Measurements from ENCODE around the gene FAM234B. TPM values are rescaled to one million over a fixed set of nuclear protein-coding genes. Genes with fewer than 3 reads are reported as not detected.

Gene FAM234B
- total RNA-seq, 1 experiment from 2014 or later: 20.8 TPM

DNA sequence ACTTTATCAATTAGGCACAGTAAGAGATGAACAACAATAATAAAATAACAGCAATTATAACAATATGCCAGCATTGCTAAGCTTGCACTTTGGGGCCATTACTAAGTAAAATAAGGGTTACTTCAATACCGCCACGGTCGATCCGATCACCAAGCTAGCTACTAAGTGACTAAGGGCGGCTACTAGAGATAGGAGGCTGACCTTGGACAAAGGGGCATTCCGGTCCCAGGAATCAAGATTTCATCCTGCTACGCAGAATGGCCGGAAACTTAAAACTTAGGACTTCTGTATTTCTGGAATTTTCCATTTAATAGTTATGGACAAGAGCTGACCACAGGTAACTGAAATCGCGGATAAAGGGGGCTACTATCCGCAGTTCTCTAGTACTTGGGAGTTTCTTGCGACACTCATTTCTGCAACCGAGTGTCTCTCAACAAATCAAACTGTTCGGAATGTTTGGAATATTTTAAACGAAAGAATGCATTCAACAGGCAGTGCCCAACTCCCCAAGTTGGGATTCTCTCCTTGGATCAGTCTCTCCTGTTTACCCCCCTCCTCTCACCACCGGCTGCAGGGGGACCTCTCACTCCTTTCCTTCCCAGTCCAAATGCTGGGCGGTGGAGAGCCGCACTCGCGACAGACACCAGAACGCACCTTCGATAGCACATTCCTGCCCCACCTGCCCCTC lies 44.8 kb upstream of the FAM234B start:
- Histone ChIP-seq H3K9me3 (ENCODE audit: control insufficient read depth, low read depth, low read length) (no peaks in the 10 kb centered on the region), H3K79me2 (ENCODE audit: insufficient read depth, low read length) (no peaks in the 10 kb centered on the region), H3K23me2 (ENCODE audit: insufficient read length, low read depth, low read length, poor library complexity, severe bottlenecking) (peaks cover 18% of the 10 kb centered on the region)

More for the DNA sequence above, 44.8 kb upstream of the FAM234B start:
- Histone ChIP-seq H3K27ac (ENCODE audit: insufficient read length, low read depth, low read length) (no peak overlapping the region), H2AFZ (ENCODE audit: low read length) (no peak overlapping the region), H3K23ac (ENCODE audit: insufficient read length, low read depth, low read length) (no peak overlapping the region), H4K91ac (ENCODE audit: insufficient read length, low read depth, low read length) (no peak overlapping the region), H4K20me1 (ENCODE audit: control insufficient read depth, insufficient read depth, insufficient read length) (no peaks in the 10 kb centered on the region), H2AK5ac (ENCODE audit: insufficient read length, low read length) (no peak overlapping the region), H3K4me1 (ENCODE audit: insufficient read depth, low read length) (peaks cover 2% of the 10 kb centered on the region; the same call in 1 of the 2 replicates), H2BK12ac (ENCODE audit: insufficient read length, low read depth, low read length) (no peak overlapping the region), H3T11ph (ENCODE audit: low read length) (no peak overlapping the region), H4K8ac (replicated peaks; ENCODE audit: insufficient read length, low read depth, low read length) (no peak overlapping the region), H3K4me2 (ENCODE audit: insufficient read depth, insufficient read length, low read length) (peak overlapping the region; percentile 83), H3K9ac (ENCODE audit: extremely low read depth, insufficient read length, low read length) (peak overlapping the region; percentile 73), H3K4ac (ENCODE audit: low read depth, low read length) (no peak overlapping the region), H3K18ac (ENCODE audit: insufficient read length, low read depth, low read length) (peak overlapping the region; percentile 12), H2BK120ac (ENCODE audit: low read depth, low read length, poor library complexity, severe bottlenecking) (no peak overlapping the region), H3K79me1 (ENCODE audit: insufficient read depth, low read depth, low read length, poor library complexity, severe bottlenecking) (no peaks in the 10 kb centered on the region), H2BK5ac (ENCODE audit: insufficient read length, low read length) (no peak overlapping the region), H3K14ac (ENCODE audit: insufficient read depth, low read length) (peak overlapping the region; percentile 74), H3K56ac (ENCODE audit: insufficient read length, low read depth, low read length) (no peak overlapping the region), H2BK20ac (ENCODE audit: low read depth, low read length, poor library complexity, severe bottlenecking) (no peak overlapping the region), H3K27me3 (ENCODE audit: insufficient read depth, low read length) (no peaks in the 10 kb centered on the region; the same call in 1 of the 2 replicates), H2BK15ac (ENCODE audit: low read depth, low read length) (no peak overlapping the region), H4K5ac (ENCODE audit: insufficient read length, low read depth, low read length) (no peak overlapping the region)
- TF ChIP-seq, protein P1, sequence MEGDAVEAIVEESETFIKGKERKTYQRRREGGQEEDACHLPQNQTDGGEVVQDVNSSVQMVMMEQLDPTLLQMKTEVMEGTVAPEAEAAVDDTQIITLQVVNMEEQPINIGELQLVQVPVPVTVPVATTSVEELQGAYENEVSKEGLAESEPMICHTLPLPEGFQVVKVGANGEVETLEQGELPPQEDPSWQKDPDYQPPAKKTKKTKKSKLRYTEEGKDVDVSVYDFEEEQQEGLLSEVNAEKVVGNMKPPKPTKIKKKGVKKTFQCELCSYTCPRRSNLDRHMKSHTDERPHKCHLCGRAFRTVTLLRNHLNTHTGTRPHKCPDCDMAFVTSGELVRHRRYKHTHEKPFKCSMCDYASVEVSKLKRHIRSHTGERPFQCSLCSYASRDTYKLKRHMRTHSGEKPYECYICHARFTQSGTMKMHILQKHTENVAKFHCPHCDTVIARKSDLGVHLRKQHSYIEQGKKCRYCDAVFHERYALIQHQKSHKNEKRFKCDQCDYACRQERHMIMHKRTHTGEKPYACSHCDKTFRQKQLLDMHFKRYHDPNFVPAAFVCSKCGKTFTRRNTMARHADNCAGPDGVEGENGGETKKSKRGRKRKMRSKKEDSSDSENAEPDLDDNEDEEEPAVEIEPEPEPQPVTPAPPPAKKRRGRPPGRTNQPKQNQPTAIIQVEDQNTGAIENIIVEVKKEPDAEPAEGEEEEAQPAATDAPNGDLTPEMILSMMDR (conservative IDR thresholded peaks at IDR 0.05): no peak; the same call in 2 of the 3 replicates
- H3K4me1 Mint-ChIP-seq: peaks cover 27 to 40% of the 10 kb centered on the region in 2 experiments
- H3K27ac Mint-ChIP-seq: peak overlapping the region in 1 of 3 experiments; percentile 71; a peak in 1 of 7 replicates
- H3K36me3 Mint-ChIP-seq (ENCODE audit: insufficient read depth in 1 of 3, low read depth in 3 of 3): peaks cover 4 to 15% (median 14%) of the 10 kb centered on the region in 3 experiments
- DNase-seq: no peak
- H3K4me3 Mint-ChIP-seq: peak overlapping the region; percentile 88 to 96
- peaks cover 0 to 3% of the 10 kb centered on the region in 2 experiments; a peak in 2 of 5 replicates for H3K9me3 Mint-ChIP-seq
- peaks cover 27% of the 10 kb centered on the region for H3K27me3 Mint-ChIP-seq (ENCODE audit: low read depth)
- no CpG with 5 or more reads among the region's 22 CpGs for WGBS (ENCODE audit: extremely low coverage, insufficient read length, low lambda C conversion rate)
